CD14-positive monocyte (primary cell): ENCODE data around the gene CTTN. TPM values are rescaled to one million over a fixed set of nuclear protein-coding genes. Genes with fewer than 3 reads are reported as not detected.

Experiments
- DNase-seq, 3 donors: peaks; one replicate each; pipeline ENCODE4 v3.0.0-alpha.2; 2011 to 2022
- H2AFZ ChIP-seq: 2 replicates; pipeline ENCODE4 v1.6.0; 2012; ENCODE audit warnings: mild to moderate bottlenecking, low read depth, low read length, inconsistent platforms; ENCODE audit not compliant: insufficient read depth, poor library complexity, severe bottlenecking
- H3K27ac ChIP-seq, 2 donors: 1 replicate in 1 of 2; 2 replicates in 1 of 2; pipeline ENCODE4 v1.5.1; 2012 to 2013; ENCODE audit warnings: low read length in 2 of 2, control low read depth in 1 of 2, inconsistent platforms in 1 of 2, low read depth in 1 of 2, mild to moderate bottlenecking in 1 of 2
- H3K27me3 ChIP-seq, 2 donors: one replicate each; pipeline versions ENCODE4 v1.6.0 to v1.6.1; 2011 to 2013; ENCODE audit warnings: low read length in 2 of 2; ENCODE audit not compliant: control insufficient read depth in 2 of 2, insufficient read depth in 2 of 2
- H3K36me3 ChIP-seq, 2 donors: replicated peaks in 1 of 2; 1 replicate in 1 of 2; 2 replicates in 1 of 2; pipeline versions ENCODE4 v1.5.1 to v1.6.1; 2012 to 2013; ENCODE audit warnings: low read length in 2 of 2, control low read depth in 1 of 2, inconsistent platforms in 1 of 2, mild to moderate bottlenecking in 1 of 2; ENCODE audit not compliant: insufficient read depth in 2 of 2, control insufficient read depth in 1 of 2
- H3K4me1 ChIP-seq, 2 donors: 1 replicate in 1 of 2; 2 replicates in 1 of 2; pipeline versions ENCODE4 v1.5.1 to v1.6.1; 2012 to 2013; ENCODE audit warnings: low read length in 2 of 2, control low read depth in 1 of 2, inconsistent platforms in 1 of 2, mild to moderate bottlenecking in 1 of 2, moderate library complexity in 1 of 2; ENCODE audit not compliant: insufficient read depth in 2 of 2, control insufficient read depth in 1 of 2
- H3K4me2 ChIP-seq: replicated peaks from 2 replicates; pipeline ENCODE3; 2012; ENCODE audit warnings: low read length, moderate library complexity, mild to moderate bottlenecking; ENCODE audit not compliant: poor library complexity, severe bottlenecking; ENCODE audit errors: extremely low read depth
- H3K4me3 ChIP-seq, 3 experiments: fragments of 200-600 bp in 1 of 3; sonication (generic) in 1 of 3; replicated peaks in 1 of 3; 1 replicate in 2 of 3; 2 replicates in 1 of 3; pipeline ENCODE4 v1.5.1; 2011 to 2013; ENCODE audit warnings: low read length in 3 of 3, mild to moderate bottlenecking in 3 of 3, control low read depth in 2 of 3, low read depth in 2 of 3, inconsistent platforms in 1 of 3, moderate library complexity in 1 of 3
- H3K79me2 ChIP-seq: 2 replicates; pipeline ENCODE4 v1.6.0; 2012; ENCODE audit warnings: mild to moderate bottlenecking, control low read depth, inconsistent platforms, low read length, moderate library complexity; ENCODE audit not compliant: insufficient read depth
- H3K9ac ChIP-seq: 2 replicates; pipeline ENCODE4 v1.6.0; 2017; ENCODE audit warnings: low read length, mild to moderate bottlenecking; ENCODE audit not compliant: insufficient read depth, poor library complexity, severe bottlenecking
- H3K9me3 ChIP-seq, 2 donors: replicated peaks in 1 of 2; 1 replicate in 1 of 2; 2 replicates in 1 of 2; pipeline versions ENCODE4 v1.5.1 to v1.6.1; 2012 to 2013; ENCODE audit warnings: low read length in 2 of 2, control low read depth in 1 of 2; ENCODE audit not compliant: control insufficient read depth in 1 of 2, insufficient read depth in 1 of 2
- H4K20me1 ChIP-seq: 2 replicates; pipeline ENCODE4 v1.6.0; 2012; ENCODE audit warnings: mild to moderate bottlenecking, low read length, control low read depth, moderate library complexity; ENCODE audit not compliant: insufficient read depth
- H3K27ac Mint-ChIP-seq, 7 donors: one replicate each; pipeline ENCODE4 v1.8.0; 2020; ENCODE audit warnings: mild to moderate bottlenecking in 7 of 7, mixed read lengths in 7 of 7, moderate library complexity in 6 of 7, inconsistent platforms in 2 of 7
- H3K27me3 Mint-ChIP-seq, 3 donors: one replicate each; pipeline ENCODE4 v1.8.0; 2021 to 2022; ENCODE audit warnings: low read depth in 3 of 3, mild to moderate bottlenecking in 3 of 3, mixed read lengths in 3 of 3, moderate library complexity in 3 of 3, inconsistent platforms in 1 of 3
- H3K36me3 Mint-ChIP-seq, 2 donors: one replicate each; pipeline ENCODE4 v1.8.0; 2020; ENCODE audit warnings: mixed read lengths in 2 of 2, inconsistent platforms in 1 of 2, mild to moderate bottlenecking in 1 of 2
- H3K4me1 Mint-ChIP-seq: one replicate; pipeline ENCODE4 v1.8.0; 2020; ENCODE audit warnings: mild to moderate bottlenecking, mixed read lengths
- H3K4me3 Mint-ChIP-seq, 2 donors: one replicate each; pipeline ENCODE4 v1.8.0; 2020; ENCODE audit warnings: mild to moderate bottlenecking in 2 of 2, mixed read lengths in 2 of 2, moderate library complexity in 1 of 2
- H3K9me3 Mint-ChIP-seq, 7 donors: one replicate each; pipeline ENCODE4 v1.8.0; 2020 to 2022; ENCODE audit warnings: mixed read lengths in 7 of 7, mild to moderate bottlenecking in 6 of 7, moderate library complexity in 6 of 7, inconsistent platforms in 2 of 7
- WGBS: methylation state at CpG from one replicate; pipeline ENCODE4 v1.1.5; 2013; ENCODE audit warnings: missing lambda C conversion rate; ENCODE audit not compliant: insufficient coverage; 5-methylcytosine and 5-hydroxymethylcytosine counted together
- intact Hi-C, 2 donors: fragments of 100-400 bp; cut with micrococcal nuclease; formaldehyde crosslinking; loops; one replicate each; pipeline versions ENCODE4 v1.15.0 to v1.15.1; 2023
- polyA plus RNA-seq, 3 donors: library from polyadenylated mRNA; depleted of rRNA in 1 of 3; unstranded in 2 of 3; stranded (reverse) in 1 of 3; fragments of 300-500 nt in 2 of 3; fragments of >200 nt in 1 of 3; fragmentation: Illumina TruSeq in 2 of 3; gene quantifications; 1 replicate in 2 of 3; 2 replicates in 1 of 3; pipeline ENCODE4 v1.2.3, GENCODE V29; 2012 to 2021
- TF ChIP-seq, protein P1 (sequence below): fragments of 200-600 bp; IDR thresholded peaks from one replicate; pipeline ENCODE4 v1.8.0; 2022; ENCODE audit warnings: antibody characterized with exemption, mild to moderate bottlenecking

CTTN gene
- polyA plus RNA-seq, 3 donors, result 0.05 to 0.11 TPM; not detected in 1

DNA sequence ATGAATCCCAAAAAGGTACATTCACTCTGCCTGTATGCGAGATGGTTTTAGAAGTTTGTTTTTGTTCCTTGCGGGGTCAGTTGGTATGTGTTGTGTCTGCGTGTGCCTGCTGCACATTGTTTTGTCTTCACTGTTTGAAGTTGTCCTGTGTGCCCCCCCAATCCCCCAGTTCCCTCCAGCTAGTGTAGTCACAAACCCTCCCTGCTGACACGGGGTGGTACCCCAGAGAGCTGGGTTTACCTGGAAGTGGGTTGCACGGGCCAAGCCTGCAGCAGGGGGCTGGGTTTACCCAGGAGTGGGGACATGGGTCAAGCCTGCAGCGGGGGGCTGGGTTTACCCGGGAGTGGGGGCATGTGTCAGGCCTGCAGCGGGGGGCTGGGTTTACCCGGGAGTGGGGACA is 22.2 kb downstream of the CTTN start:
- TF ChIP-seq, protein P1, sequence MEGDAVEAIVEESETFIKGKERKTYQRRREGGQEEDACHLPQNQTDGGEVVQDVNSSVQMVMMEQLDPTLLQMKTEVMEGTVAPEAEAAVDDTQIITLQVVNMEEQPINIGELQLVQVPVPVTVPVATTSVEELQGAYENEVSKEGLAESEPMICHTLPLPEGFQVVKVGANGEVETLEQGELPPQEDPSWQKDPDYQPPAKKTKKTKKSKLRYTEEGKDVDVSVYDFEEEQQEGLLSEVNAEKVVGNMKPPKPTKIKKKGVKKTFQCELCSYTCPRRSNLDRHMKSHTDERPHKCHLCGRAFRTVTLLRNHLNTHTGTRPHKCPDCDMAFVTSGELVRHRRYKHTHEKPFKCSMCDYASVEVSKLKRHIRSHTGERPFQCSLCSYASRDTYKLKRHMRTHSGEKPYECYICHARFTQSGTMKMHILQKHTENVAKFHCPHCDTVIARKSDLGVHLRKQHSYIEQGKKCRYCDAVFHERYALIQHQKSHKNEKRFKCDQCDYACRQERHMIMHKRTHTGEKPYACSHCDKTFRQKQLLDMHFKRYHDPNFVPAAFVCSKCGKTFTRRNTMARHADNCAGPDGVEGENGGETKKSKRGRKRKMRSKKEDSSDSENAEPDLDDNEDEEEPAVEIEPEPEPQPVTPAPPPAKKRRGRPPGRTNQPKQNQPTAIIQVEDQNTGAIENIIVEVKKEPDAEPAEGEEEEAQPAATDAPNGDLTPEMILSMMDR, result no peak
- Histone ChIP-seq H3K4me3 (no peak overlapping the region), H3K27me3 (peaks cover 15 to 97% of the 10 kb centered on the region in 2 donors), H3K27ac (no peak overlapping the region), H3K36me3 (no peaks in the 10 kb centered on the region), H3K4me2 (no peak overlapping the region), H3K4me1 (peaks cover 19 to 22% of the 10 kb centered on the region in 2 donors), H3K79me2 (no peaks in the 10 kb centered on the region), H4K20me1 (peaks cover 4% of the 10 kb centered on the region), H3K9ac (no peak overlapping the region), H2AFZ (no peak overlapping the region), H3K9me3 (peaks cover 0 to 6% of the 10 kb centered on the region in 2 donors)
- intact Hi-C loops, result loop anchor here in 1 of 2 donors (10.0 kb wide), 1 partner anchor 216 kb away; the partner anchor contains the start of gene FADD
- WGBS, result 94% methylated on average over 6 of the region's 9 CpGs
- no peak for DNase-seq
- Mint-ChIP-seq H3K27ac (no peak overlapping the region), H3K36me3 (no peaks in the 10 kb centered on the region), H3K9me3 (peaks cover 0 to 9% (median 5%) of the 10 kb centered on the region in 7 donors), H3K27me3 (peaks cover 80 to 100% (median 94%) of the 10 kb centered on the region in 3 donors), H3K4me3 (peak overlapping the region in 1 of 2 donors; percentile 72), H3K4me1 (peaks cover 20% of the 10 kb centered on the region)

GRCh38 chr11:70421123-70421522 is 22.8 kb downstream of the CTTN start:
- intact Hi-C loops, result loop anchor here in 1 of 2 donors (10.0 kb wide), 1 partner anchor 216 kb away; the partner anchor contains the start of gene FADD
- Histone ChIP-seq H3K4me1 (peaks cover 13 to 16% of the 10 kb centered on the region in 2 donors), H3K27ac (no peak overlapping the region), H3K9ac (no peak overlapping the region), H3K79me2 (no peaks in the 10 kb centered on the region), H3K36me3 (no peaks in the 10 kb centered on the region), H3K4me3 (no peak overlapping the region), H3K4me2 (no peak overlapping the region), H2AFZ (no peak overlapping the region), H3K9me3 (peaks cover 0 to 6% of the 10 kb centered on the region in 2 donors), H4K20me1 (no peaks in the 10 kb centered on the region), H3K27me3 (peaks cover 15 to 96% of the 10 kb centered on the region in 2 donors)
- Mint-ChIP-seq H3K27ac (no peak overlapping the region), H3K27me3 (peaks cover 81 to 100% (median 94%) of the 10 kb centered on the region in 3 donors), H3K9me3 (peaks cover 0 to 9% (median 5%) of the 10 kb centered on the region in 7 donors), H3K4me1 (peaks cover 14% of the 10 kb centered on the region), H3K4me3 (peak overlapping the region in 1 of 2 donors; percentile 68), H3K36me3 (no peaks in the 10 kb centered on the region)
- TF ChIP-seq, protein P1, result no peak
- DNase-seq, result no peak
- WGBS, result 62% methylated on average over 9 of the region's 13 CpGs
